HG03025 (cell line): Measurements from ENCODE around the gene RRP1.

Experiments
- ATAC-seq: cut with Tn5 transposase; IDR thresholded peaks from one replicate; pipeline ENCODE4 v1.9.1; 2021; ENCODE audit warnings: mild to moderate bottlenecking, moderate library complexity; ENCODE audit not compliant: unreplicated experiment, low FRiP score

Gene RRP1

DNA sequence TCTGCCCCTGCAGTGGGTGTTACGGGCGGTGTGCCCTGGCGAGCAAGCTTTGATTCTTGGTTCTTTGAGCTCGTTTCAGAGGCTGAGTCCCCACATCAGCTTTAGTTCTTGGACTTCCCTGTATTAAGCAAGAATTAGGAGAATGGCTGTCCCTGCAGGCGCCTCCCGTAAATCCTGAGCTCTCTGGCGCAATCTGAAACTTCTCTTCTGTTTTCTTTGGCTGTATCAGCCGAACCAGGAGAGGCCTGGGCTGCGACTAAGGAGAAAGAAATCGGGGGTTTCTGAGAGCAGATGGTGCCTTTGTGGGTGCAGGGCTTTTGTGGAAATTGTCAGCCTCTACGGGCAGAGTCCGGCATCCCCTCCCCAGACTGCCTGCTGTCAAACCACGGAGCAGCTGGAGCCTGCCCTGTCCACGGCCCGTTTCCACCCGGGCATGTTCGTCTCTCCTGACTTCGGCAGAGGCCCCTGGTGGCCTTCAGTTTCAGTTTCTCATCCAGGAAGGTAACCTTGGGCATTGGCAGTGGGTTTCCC, 31.2 kb upstream of the RRP1 start:
- no peak for ATAC-seq

DNA sequence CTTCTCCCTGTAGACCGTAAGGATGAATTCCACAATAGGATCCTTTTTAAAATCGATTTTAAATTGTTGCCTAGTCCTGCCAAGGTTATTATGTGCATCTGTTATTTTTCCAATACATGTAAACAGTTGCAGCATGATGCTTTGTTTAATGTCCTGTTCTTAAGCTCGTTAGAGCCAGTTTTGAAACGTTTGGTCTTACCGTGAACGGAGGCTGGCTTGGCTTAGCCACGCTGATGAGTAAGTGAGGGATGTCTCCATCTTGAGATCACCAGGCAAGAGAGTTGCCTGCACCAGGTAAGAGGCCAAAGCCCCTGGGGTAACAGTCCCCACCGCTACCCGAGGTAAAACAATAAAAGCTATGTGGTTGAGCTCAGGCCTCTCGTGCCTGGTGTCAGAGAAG, 30.6 kb upstream of the RRP1 start:
- no peak for ATAC-seq

DNA sequence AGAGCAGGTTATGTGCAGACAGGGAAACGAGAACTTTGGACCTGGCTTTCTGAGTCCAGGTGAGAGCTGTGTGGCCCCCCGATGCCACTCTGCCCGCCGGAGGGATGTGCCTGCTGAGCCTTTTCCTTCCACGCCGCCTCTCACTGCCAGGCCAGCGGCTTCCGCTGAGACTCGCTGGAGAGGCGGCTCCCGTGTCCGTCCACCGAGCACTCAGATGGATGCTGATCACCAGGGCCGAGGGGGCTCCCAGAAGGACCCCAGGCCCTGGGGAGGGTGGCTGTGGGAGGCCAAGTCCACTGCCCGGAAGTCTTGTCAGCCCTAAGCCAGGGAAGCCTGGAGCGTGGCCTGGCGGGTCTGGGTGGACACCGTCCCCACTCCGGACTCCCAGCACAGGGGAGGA, 29.7 kb upstream of the RRP1 start:
- no peak for ATAC-seq

DNA sequence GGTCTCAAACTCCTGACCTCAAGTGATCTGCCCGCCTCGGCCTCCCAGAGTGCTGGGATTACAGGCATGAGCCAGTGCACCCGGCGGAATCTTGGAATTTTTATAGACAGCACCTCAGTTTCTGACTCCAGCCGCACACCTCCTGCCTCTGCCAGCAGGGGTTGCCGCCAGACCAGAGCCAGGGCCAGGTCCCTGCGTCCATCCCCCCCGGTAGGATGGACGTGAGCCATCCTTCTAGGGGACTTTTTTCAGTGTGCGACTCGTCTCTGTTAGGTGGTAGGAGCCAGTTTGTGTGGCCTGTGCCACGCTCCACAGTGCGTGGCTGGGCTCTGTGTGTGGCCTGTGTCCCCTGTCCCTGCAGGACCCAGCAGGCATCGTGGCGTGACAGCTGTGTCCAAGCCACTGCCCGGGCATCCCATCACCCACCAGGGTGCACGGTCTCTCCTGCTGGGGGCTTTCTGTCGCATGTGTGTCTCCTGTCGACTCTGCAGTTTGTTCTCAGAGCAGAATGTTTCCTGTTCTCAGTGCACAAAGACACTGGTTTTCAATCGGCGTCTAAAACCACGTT, 28.9 kb upstream of the RRP1 start:
- no peak for ATAC-seq

DNA sequence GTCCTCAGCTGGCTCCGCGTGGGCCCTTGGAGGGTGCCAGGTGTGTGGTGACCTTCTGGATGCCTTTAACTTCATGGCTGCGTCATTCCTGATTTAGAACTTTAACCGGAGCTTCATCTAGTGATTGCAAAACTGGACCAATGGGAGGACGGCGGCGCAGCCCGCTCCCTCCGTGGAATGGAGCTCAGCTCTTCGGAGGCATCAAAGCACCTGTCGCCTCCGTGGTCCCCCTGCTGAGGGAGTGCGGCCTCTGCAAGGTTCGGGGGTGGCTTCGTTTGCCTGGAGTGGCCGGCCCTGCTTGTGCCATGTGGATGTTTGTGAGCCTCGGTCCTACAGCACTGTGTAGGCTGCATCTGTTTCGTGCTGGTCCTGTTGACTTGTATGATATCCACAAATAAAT, 27.5 kb upstream of the RRP1 start:
- ATAC-seq, result no peak

DNA sequence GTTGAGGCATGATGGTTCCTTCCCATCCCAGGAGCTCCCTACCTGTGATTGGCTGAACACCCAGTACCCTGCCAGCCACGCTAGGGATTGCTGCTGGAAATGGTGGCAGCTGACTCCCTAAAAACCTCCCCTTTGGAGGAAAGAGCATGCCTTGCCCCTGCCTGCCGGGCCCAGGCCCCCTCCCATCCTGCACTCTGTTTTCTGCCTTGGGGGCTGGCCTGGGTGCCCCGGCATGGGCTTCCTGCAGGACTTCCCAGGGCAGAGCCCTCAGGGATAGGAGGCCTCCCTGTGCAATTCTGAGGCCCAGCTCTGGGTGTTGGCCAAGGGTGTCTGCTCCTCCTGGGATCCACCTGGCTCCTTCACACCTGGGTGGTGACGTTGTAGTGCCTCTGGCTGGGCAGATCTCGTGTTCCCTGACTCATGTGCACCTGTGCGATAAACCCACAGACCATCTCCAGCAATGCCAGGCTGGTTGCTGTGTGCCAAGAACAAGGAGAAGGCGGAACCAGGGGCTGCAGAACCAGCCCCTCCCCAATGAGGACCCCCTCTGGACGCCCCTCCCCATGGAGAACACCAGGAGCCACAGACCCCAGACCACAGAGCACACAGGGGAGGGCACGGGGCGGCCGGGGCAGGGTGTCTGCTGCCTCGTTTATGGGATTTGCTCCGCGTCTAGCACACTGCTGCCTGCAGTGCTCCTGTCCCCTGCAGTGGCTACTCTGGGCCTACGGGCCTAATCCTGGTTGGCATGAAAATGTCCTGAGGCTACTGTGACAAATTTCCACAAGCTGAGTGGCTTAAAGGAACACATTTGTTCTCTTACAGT, 26.9 kb upstream of the RRP1 start:
- ATAC-seq, result no peak

DNA sequence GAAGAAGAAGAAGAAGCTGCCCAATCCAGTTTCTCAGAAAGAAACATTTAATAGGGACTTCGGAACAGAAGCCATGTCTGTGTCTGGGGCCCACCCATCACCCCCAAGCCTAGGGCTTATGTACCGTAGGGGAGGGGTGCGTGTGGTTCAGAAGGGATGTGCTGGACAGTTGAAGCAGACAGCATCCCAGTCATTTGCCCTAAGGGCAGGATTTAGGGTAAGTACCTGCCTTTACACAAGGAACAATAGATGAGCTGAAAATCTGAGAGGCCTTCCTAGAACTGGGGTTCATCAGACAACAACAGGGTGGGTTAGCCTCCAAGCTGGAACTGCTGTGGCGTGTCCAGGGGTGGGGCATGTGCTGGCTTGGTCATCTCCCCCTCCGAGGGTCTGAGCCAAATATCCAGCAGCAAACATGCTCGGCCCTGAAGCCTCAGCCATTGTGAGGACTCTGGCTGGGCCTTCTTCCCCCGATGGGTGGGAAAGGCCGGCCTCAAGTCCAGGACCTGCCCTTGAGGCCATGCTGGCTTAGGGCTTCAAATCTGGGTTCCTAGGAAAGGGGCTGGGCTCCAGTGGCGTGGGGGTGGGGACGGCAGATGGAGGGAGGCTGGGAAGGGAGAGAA, 25.4 kb upstream of the RRP1 start:
- no peak for ATAC-seq

DNA sequence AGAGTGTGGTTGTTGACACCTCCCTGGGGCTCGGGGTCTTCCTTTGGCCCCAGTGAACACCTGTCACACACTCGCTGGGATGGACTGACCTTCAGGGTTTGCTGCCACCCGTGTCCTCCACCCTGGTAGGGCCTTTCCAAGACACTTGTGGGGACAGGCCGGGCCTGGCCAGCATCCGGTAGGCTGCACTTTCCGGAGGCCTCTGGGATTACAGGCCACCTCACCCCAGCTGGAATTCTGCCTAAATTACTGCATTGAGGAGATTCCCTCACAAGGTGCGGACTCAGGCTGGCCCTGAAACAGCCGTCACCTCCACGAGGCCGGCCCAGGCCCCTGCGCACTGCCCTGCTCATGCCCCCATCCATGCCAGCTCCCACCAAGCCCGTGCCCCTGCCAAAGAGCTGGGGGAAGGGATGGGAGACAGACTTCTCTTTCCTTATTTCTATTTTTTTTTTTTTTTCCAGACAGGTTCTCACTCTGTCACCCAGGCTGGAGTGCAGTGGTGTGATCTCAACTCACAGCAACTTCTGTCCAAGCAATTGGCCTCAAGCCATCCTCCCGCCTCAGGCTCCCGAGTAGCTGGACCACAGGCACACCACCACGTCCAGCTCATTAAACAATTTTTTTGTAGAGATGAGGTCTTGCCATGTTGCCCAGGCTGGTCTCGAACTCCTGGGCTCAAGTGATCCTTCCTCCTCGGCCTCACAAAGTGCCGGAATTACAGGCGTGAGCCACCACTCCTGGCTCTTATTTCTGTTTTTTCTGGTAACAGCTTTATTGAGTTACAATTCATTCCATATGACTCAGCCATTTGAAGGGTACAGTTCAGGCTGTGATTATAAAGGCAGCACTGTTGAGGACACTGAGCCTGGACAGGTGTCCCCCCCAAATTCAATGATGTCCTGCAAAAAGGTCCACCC, 24.5 kb upstream of the RRP1 start:
- no peak for ATAC-seq

DNA sequence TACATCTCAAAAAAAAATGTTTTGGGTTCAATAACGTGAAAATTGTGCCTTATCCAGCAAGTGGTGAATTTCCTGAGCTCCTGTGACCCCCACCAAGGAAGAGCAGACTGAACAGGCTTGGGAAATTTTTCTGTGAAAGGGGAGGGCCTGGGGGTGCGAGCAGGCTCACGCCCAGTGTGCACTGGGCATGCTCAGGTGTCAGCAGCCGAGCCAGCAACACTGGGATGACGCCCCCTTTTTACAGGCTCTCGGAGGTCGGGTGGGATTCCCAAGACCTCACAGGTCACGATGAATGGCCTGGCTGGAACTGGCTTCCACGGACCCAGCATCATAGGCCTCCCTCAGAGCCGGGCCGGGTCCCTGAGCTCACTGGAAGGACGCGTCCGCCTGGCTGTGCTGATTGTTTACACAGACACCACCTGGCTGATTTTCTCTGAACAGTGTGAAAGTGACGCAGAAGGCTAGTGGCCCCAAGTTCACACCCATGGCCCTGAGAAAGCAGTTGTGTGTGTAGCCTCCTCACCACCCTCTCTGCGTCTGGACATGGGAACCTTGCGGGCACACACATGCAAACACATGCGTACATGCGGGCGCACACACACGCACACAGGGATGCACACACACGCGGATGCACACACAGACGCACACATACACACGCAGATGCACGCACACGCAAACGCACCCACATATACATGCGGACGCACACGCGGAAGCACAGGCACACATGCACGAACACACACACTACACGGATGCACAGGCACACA, 22.5 kb upstream of the RRP1 start:
- ATAC-seq, result no peak

DNA sequence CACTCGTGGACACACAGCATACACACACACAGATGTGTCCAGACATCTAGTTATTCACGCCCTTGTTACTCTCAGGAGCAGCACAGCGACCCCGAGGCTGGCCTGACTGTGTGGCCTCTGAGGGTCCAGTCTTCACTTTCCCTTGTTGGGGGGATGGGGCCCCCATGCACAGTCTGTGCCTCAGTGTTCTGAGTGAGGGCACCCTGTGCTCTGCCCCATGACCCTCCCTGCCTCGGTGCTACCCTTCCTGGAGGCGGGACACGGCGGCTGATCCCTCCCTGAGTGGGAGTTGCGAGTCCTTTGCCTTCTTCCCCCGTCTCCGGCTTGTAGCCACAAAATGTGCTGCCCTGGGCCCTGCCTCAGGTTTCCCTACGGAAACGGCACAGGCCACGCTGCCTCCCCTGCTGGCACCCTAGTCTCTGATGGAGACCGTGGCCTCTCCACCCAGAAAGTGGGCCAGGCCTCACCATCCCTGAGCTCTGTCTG, 21.8 kb upstream of the RRP1 start:
- no peak for ATAC-seq

DNA sequence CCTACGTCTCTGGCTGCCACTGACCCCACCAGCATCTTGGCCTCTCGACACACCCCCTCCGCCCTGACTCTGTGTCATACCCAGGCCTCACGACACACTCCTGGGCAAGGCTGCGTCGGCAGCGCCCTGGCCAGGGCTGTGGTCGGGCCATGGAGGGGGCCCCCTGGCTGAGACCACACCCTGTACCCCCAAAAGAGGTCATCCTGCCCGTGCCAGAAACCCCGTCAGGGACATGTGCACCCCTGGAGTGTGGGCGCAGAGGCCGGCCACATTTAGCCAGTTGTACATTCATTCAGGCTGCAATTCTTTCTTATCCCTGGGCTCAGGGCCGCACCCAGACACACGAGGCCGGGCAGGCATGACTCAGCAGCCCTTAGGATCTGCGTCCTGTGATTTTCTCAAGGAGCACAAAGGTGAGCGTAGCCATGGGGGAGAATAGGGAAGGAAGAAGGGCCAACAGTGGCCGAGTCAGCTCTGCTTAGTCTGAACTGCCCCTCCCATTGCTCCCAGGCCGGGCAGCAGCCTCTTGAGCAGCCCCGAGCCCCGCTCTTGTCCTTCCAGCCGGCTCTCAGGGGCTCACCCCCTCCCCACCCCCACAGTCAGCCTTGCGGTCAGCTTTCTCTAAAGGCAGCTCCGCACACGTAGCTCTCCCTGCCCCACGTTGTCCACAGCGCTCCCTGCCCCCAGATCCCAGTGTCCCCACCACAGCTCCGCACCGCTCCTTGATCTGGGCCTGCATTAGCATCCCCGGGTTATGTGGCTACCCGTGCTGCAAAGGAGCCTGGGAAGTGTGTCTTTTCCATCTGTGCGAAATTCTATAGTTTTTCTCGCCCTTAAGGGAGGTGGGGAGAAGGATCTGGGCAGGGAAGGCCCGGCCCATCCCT, 21.2 kb upstream of the RRP1 start:
- ATAC-seq, result no peak

DNA sequence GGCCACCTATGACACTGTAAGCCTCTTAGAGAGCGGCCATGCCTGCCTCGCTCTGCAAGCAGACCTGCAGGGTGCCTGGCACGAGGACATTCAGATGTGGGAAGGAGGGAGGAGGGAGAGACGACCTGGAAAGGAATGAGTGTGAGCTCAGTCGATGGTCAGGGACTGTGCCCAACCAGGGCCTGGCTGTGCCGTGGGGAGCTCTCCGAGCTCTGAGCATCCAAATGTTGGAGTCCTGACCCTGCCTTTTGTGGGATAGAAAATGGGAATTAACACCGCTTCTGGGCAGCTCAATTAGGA, 20.6 kb upstream of the RRP1 start:
- ATAC-seq, result no peak

DNA sequence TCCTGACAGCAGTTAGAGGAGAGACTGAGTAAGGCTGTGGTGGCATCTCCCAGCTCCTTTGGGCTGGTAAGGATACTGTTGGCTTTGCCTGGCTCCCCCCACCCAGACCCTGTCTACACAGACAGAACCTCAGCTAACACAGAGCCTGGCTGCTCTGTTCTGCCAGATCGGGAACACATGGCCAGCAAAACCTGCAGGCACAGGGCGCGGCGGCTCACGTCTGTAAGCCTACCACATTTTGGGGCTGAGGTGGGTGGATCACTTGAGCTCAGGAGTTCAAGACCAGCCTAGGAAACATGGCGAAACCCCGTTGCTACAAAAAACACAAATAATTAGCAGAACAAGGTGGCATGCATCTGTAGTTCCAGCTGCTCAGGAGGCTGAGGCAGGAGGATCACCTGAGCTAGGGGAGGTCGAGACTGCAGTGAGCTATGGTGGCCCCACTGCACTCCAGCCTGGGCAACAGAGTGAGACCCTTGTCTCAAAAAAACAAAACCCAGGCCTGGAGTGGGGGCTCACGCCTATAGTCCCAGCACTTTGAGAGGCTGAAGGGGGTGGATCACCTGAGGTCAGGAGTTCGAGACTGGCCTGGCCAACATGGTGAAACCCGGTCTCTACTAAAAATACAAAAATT, 19.9 kb upstream of the RRP1 start:
- ATAC-seq, result no peak

DNA sequence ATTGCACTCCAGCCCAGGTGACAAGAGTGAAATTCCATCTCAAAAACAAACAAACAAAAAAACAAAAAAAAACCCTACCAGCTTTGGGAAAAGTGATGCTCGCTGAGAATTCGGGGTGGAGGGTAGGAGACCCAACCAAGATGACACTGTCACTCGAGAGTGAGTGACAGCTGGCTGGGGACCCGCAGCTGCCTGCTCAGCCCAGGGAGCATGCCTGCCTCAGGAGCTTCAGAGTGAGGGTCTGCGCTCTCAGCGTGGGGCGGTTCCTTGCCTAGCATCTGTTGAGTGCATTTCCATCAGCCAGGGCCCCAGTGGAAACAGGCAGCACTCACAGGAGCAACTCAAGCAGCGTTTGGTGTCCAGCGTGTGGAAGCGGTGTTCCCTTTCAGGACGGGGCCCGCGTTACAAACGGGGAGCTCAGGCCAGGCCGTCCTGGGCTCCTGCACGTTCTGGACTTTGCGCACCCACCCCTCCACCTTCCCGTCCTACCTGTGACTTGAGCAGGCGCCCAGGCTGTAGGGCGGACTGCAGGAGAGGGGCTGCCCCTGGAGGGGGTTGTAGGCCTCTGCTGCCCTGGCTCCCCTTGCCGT, 19.2 kb upstream of the RRP1 start:
- no peak for ATAC-seq

DNA sequence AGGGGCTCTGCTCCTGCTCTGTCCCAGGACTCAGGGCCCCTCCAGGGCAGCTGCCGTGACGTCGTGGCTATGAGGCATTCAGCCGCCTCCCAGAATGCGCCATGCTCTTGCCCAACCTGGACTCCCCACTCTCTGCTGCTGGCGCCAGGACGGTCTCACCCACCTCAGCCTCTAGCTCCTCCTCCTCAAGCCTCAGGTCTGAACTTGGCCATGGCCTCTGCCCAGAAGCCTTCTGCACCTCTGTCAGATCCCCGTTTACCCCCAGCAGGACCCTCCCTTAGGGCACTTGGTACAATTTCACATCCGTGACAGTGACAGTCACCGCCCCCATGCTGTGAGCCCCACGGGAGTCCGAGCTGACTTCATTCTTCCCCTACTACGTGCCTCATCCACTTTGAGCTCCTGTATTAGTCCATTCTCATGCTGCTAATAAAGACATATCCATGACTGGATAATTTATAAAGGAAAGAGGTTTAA, 18.1 kb upstream of the RRP1 start:
- ATAC-seq, result no peak

DNA sequence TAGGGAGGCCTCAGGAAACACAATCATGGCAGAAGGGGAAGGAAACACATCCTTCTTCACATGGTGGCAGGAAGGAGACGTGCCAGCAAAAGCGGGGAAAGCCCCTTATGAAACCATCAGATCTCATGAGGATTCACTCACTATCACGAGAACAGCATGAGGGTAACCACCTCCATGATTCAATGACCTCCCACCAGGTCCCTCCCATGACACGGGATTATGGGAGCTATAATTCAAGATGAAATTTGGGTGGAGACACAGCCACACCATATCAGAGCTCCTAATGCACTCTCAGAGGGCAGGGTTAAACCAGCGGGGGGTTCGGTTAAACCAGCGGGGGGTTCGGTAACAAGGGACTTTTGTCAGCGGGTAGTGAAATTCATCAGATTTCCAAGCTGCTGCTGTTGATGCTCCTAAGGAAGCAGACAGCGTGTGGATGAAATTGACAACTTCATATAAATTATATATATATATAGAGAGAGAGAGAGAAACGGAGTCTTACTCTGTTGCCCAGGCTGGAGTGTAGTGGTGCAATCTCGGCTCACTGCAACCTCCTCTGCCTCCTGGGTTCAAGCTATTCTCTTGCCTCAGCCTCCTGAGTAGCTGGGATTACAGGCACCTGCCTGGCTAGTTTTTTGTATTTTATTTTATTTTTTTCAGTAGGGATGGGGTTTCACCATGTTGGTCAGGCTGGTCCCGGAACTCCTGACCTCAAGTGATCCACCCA, 17.5 kb upstream of the RRP1 start:
- no peak for ATAC-seq

DNA sequence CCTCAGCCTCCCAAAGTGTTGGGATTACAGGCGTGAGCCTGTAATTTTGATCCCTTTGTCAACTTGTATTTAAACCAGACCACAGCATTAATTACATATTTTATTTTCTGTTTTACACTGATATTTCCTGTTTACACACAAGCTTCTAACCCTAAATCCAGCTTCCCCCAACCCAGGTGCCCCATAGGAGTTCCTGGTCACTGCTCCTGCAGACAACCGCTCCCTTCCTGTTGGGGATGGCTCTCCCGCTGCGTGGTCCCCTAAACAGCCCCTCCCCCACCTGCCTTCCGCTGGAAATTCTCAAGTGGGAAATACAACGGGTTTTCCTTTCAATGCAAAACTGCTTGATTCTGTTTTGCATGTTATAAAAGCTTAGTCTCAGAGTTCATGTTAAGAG, 17.0 kb upstream of the RRP1 start:
- no peak for ATAC-seq
